Right forelimb (tissue), 1 donor: ENCODE data around the gene LENG1.

Experiments used
- DNase-seq: peaks from one replicate; pipeline ENCODE4 v3.0.0-alpha.2; 2018

Gene LENG1

DNA sequence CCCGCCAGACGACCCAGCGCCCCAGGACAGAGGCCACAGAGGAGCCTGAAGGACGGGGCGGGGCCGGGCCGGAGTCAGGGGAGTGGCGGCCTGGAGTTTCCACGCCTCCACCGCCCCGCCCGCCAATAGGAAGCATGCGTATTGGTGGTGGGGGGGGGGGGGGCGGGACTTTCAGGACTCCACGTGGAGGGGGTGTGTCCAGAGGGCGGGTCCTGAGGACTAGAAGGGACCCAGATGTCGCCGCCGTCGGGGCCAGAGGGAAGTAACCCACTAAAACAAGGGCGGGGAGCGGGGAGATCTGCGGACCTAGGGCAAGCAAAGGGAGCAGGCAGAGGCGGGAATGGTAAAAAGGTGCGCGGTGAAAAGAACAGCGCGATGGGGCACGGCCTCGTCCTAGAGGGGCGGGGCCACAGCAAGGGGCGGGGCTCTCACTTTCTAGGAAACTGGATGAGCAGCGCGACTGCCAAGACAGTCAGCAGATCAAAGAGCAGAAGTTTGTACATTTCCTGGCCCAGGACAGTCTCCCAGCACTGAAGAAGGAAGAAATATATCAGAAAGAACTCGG is 2.8 kb upstream of the LENG1 start:
- peak; percentile 81 for DNase-seq

DNA sequence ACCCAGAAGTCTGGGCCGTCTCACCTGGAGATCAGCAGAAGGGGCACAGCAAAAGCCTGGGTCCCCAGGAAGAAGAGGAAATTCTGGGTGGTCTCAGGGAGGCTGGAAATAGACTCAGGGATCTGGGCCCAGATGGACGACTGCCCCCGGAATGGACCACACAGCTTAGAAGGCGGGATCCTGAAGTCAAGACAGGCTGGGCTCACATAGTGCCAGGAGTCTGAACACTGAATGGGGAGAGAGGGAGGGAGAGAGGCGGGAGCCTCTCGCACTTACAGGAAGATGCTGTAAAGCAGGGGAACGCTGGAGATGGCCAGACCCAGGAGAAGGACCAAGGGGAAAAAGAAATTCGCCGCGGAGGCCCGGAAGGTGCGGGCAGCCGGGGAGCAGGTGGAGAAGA is 1.3 kb upstream of the LENG1 start:
- DNase-seq, result no peak

DNA sequence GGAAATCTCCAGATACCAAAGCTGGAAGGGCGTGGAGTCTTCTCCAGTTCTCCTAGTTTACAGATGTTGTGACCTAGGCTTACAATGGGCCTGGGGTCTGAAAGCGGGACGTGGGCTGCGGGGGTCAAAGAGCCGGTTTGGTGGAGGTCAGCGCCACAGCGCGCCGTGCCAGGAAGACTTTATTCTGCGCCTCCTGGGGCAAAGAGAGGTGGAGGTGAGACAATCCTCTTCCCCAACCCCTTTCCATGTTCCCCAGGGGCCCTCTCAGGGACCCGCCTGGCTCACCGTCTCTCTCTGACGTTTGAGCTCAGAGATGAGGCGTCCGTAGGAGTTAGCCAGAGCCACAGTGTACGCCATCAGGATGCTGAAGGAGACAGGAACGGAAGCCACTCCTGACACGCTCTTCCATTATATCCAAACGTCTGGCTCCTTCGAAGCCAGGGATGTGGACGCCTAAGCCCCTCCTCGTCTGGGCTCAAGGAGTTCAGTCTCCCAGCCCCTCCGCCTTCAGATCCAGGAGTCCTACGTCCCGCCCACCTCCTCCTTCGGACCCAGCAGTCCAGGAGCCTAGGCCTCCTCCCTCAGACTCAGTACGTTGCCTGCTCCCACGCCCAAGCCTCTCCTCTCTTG is 776 bp upstream of the LENG1 start:
- DNase-seq, result no peak

DNA sequence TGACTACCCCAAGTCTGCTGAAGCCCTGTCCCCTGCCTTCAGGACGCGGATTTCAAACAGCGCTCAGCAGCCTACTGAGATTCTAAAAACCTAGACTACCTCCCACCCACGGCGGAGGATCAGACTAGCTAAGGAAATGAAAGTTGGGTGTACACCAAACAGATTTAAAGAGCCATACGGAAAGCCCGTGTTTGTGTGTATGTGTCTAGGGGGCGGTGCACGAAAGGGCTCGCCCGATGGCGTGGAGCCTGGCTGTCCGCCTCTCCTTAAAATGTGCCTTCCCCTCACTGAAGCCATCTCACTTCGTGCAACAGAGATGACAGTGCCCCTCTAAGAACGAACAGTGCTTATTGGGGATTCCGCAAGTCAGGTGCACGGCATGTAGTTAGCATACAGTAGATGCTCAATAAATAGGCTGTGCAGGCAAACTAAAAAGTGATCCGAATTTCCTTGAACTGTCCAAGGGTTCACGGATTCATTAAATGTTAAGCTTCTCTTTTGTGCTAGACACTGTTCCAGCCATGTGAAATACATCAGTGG is 639 bp downstream of the LENG1 start:
- no peak for DNase-seq

DNA sequence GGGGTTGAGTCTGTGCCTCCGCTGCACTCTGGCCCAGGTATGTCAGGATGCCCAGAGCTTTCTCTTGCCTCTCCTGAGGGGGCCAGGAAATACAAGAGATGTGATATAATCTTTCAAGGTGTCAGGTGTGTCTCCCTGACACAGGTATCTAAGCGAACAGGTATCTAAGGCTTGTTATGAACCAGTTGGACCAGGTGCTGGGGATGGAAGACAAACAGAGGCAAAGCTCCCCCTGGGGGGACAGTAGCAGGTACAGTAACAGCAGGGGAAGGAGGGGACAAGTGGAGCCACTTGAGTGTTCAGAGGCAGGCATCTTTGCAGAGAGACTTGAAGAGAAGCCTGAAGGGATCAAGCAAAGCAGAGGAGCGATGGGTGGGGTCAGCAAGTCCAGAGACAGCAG is 2.6 kb downstream of the LENG1 start:
- DNase-seq, result no peak

DNA sequence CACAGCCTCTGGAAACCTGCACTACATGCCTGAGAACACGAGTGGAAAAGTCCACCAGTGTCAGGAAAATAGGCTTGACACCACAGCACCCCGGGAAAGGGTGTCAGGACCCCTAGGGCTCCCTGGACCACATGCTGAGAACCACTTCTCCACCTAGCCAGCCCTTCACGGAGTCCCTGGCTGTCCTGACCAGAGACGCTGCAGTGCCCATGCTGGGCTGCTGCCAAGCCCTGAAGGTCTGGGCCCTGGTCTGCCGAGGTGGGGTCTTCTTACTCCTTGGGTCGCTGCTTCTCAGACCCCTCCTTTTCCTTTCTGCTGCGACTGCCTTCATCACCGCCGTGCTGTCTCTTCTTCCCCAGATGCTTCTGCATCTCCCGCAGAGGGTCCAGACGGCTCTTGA is 3.0 kb downstream of the LENG1 start:
- DNase-seq, result no peak

DNA sequence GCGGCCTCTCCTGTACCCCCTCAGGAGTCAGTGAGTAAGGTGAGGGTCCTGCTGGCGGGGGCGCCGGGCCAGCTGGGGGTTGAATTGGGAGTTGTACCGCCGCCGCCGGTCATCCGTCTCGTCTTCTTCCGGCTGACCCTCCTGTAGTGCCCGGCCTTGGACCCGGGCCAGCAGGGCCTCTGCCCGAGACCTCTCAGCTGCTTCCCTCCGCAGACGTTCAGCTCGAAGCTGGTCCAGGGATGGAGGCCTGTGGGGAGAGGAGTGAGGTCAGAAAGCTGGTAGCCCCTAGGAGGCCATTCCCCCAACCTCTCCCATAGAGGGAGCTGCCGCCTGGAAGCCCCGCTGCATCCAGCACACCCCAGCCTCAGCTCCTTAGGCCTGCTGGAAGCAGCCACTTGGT is 3.8 kb downstream of the LENG1 start:
- DNase-seq, result no peak

DNA sequence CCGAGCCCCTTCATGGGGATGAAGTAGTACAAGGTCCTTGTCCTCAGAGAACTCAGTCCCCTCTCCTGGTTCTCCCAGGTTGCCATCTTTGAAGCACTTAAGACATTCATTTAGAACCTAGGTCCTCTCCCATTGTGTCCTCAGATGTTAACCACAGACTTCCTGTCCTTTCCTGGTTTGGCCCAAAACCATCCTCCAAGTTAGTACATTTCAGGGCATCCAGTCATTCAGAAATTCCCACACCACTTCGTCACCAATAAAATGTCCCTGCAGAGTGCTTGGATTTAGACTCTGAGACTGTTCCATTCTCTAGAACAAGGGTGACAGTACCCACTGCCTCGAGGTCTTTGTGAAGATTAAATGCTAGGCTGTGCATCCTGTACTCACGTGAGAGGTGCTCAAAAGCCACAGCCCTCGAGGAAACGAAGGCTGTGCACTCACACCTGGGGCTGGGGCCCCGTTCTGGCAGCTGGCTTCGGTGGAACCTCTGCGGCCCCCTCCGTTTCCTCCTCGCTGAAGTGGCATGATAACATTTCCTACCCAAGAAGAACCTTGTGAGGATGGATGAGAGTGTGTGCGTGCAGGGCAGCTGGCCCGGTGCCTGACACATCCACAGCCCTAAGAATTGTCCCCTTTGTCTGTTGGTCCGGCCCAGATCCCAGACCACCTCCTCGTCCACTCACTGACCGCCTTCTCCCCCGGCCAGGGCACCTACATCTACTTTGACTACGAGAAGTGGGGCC is 4.7 kb downstream of the LENG1 start:
- DNase-seq, result no peak

DNA sequence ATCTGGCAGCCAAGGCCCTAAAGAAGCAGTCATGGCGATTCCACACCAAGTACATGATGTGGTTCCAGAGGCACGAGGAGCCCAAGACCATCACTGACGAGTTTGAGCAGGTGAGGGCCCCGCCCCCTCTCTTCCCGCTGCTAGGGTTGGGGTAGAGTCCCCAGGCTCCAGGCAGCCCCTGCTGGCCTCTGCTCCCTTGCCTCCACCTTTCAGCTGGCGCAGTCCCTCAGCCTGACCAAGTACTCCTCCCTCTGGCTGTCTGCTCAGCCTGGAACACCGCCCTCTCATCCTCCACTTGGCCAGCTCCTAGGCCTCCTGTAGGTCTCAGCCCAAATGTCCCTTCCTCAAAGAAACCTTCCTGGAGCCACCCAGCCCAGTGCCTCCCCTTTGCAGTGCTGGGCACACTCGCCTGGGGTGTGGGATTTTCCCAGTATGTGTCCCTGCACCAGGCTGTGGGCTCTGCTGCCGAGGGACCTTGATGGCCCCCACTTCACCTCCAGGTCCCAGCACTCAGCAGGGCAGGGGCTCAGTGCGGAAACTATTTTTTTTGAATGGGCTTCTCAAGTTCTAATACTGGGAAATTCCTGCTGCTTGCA is 5.7 kb downstream of the LENG1 start:
- DNase-seq, result no peak

DNA sequence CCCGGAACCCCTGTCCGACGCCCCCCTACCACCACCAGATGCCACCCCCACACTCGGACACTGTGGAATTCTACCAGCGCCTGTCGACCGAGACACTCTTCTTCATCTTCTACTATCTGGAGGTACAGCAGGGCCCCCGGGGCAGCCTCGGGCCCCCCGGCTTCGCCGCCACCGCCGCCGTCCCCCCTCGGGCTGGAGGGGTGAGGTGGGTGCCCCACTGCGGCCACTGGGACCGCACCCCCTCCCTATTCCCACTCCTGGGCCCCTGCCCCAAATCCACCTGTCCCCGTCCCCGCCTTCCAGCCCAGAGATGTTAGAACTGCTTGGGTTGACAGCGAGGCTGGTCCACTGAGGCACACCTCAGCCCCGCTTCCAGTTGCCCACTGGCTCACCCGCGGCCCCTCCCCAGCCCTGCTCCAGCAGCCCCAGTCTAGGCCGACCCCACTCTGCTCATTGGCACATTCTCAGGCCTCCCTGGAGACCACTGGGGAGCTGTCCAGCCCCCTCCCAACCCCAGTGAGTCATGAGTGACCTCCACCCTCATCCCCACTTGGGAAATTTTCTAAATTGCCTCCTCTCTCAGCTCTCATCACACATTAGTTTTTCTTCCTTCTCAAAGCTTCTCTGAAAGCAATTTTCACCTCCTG is 6.5 kb downstream of the LENG1 start:
- DNase-seq, result no peak

DNA sequence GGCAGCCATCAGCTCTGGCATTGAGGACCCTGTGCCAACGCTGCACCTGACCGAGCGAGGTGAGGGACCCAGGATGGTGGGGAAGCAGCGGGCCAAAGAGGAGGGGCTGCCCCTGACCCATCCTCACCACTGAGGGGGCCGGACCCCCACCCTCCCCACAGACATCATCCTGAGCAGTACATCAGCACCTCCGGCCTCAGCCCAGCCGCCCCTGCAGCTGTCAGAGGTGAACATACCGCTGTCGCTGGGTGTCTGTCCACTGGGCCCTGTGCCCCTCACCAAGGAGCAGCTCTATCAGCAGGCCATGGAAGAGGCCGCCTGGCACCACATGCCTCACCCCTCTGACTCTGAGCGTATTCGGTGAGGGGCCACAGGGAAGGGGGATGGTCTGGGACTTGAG is 7.3 kb downstream of the LENG1 start:
- no peak for DNase-seq

DNA sequence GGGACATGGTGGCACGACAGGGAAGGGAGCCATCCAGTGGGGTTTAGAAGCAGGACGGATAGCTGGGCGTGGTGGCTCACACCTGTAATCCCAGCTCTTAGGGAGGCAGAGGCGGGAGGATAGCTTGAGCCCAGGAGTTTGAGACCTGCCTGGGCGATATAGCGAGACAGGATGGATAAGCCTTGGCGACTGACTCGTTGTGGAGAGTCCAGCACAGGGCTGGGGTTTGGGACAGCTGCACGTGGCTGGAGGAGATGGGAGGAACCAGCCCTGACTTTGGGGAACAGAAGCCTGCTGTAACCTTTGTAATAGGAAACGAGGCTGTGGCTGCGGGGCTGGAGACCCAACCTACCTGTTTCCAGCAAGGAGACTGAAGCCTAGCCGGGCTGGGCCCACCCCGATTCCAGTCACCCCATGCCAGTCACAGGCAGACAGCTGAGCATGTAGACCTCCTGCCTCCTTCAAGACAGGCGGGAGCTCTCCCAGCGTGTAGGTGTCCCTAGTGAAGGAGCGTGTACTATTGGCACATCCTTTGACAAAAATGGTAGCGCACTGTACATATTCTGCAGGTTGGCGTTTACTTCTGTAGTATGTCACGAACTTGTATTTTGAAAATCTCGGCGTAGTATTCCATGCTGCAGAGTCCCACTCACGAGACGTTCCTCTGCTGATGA is 8.0 kb downstream of the LENG1 start:
- no peak for DNase-seq

DNA sequence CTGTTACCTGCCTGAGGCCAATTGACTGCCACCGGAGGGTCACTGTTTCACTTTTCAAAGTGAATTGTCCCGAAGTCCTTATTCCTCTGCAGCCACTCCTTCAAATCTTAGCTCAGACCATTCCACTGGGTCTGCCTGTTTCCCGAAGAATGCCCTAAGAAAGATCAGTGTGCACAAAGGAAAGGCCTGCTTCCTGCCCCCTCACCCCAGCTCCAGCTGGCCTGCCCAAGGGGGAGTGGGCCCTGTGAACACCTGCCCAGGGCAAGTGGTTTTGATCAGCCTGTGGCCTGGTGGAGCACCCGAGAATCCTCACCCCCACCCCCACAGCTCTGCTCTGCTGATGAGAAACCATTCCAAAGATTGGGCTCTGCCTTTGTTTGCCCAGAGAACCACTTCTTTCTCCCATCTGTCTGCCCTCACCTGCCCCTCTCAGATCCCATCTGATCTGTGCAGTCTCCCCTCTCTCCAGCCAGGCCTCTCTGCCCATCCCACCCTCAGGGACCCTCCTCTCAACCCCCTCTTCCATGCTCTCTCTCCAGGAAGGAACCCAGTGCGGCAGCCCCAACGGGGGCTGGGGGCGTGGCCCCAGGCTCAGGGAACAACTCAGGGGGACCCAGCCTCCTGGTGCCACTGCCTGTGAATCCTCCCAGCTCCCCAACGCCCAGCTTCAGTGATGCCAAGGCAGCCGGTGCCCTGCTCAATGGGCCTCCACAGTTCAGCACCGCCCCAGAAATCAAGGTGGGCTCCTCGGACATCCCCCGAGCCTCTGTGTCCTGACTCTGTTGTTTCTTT is 10.3 kb downstream of the LENG1 start:
- DNase-seq, result no peak

DNA sequence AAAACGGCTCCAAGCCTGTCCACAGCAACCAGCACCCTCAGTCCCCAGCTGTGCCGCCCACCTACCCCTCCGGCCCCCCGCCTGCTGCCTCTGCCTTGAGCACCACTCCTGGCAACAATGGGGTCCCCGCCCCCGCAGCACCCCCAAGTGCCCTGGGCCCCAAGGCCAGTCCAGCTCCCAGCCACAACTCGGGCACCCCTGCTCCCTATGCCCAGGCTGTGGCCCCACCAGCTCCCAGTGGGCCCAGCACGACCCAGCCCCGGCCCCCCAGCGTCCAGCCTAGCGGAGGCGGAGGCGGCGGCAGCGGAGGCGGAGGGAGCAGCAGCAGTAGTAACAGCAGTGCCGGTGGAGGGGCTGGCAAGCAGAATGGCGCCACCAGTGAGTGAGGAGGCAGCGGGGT is 11.4 kb downstream of the LENG1 start:
- DNase-seq, result no peak

DNA sequence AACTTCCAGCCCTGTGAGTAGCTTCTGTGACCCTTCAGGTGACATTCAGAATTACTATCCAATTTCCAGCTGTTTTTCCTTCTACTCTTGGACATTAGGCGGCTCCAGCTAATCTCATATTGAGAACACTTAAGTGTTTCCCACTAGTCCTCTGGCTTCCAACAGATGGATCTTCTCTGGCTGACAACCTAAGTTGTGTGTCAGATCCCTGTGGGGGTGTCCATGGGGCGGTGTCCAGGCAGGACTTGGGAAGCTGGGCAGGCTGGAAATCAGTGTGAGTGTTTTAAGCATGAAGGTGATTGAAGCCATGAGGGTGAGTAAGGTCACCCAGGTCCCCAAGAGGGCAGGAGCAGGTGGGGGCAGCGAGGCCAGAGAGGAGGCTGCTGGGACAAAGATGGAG is 11.8 kb downstream of the LENG1 start:
- DNase-seq, result no peak

DNA sequence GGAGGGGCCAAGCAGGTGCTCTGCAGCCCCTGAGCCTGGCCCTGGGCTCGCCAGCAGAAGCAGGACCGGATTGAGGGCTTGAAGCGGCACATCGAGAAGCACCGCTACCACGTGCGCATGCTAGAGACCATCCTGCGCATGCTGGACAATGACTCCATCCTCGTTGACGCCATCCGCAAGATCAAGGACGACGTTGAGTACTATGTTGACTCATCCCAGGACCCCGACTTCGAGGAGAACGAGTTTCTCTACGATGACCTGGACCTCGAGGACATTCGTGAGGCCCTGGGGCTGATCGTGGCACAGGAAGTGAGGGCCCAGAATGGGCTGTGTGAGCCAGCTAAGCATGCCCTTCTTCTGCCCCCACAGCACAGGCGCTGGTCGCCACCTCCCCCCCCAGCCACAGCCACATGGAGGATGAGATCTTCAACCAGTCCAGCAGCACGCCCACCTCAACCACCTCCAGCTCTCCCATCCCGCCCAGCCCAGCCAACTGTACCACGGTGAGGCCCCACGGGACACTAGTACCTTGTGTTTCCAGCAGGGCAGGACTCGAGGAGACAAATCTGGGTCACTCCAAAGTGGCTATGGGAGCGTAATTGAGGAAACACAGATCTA is 13.9 kb downstream of the LENG1 start:
- DNase-seq, result no peak

DNA sequence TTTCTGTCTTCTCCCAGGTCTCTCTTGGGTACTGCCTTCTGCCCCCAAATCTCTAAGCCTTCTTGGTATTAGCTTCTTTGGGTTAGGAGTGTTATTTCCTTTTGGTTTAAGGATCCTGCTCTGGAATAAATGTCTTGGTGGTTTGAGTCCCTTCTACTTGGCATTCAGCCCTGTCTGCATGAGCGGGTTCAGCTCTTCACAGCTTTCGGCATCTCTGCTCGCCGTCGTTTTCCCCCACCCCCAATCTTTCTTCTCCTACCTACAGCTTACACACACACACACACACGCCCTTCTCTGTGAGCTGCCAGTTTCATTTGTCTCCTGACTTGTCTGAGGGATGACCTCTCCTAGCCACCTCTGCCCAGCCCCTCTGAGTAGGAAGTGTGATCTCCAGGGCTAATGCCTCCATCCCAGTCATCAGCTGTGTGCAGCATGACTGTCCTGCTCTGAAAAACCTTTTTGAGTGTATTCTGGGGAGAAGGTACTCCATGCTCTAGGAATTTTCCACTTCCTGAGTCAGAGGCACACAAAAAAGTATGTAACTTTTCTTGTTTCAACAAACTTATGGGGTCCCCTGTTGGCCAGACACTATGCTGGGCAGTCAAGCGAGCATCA is 17.2 kb downstream of the LENG1 start:
- DNase-seq, result no peak

DNA sequence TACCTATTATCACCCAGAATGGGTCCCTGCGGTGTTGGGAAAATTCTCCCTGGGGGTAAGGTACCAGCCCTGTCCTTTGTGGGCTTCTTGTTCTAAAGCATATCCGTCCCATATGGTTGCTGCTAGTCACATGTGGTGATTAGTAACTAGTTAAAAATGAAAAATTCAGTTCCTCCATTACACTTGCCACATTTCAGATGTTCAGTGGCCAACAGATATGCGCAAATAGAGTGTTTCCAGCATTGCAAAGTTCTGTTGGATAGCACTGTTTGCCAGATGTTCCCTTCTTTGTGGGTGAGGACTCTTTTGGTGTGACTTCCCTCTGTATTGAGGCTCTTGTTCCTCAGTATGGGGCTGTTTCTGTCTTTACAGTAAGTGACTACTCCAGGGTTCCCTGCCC is 18.2 kb downstream of the LENG1 start:
- DNase-seq, result no peak

DNA sequence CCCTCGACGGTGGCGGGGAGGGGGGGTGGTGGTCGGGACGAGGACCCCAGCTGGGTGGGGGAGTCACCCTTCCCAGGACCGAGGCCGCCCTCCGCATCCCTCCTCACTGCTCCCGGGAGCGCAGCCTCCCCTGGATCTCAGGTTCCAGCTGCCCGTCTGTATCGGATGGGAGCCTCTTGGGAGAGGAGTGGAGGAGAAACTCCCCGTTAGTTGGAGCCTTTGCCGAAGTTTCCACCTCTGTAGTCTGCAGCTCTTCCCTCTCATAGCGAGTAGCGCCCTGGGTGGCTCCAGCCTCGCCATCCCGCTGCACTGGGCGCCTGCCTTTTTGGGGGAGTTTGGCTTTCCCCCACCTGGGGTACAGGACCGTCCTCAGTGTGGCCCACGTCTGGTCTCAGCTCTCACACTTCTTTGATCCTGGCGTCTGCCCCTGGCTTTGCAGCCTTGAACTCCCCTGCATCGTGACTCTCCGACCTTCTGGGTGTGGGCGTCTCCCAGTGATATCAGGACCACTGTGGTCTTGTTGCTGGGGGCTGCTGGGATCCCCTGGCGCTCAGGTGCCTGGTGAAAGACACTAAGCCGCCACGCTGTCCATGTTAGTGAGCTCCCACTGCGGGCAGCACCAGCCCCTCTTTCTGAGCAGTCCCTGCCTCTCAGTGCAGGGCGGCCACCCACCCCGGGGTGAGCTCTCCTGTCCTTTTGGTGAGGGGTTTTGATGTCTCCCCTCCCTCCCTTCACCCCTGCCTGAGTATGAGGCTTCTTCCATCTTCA is 20.8 kb downstream of the LENG1 start:
- no peak for DNase-seq
